Smooth muscle cell (in vitro differentiated cells): ENCODE measurements around the gene EIF1B. TPM values are rescaled to one million over a fixed set of nuclear protein-coding genes. Genes with fewer than 3 reads are reported as not detected.

Experiments
- DNase-seq: peaks from one replicate; lab custom pipeline; 2025; ENCODE audit not compliant: unreplicated experiment; lab: John Stamatoyannopoulos, UW
- H2AFZ ChIP-seq: fragments of 200-600 bp; sonication (generic); 2 replicates; pipeline ENCODE4 v1.6.0; 2016; ENCODE audit warnings: antibody characterized with exemption, low read depth, mild to moderate bottlenecking
- H3F3A ChIP-seq: fragments of 200-600 bp; sonication (generic); 2 replicates; pipeline ENCODE4 v1.6.0; 2017; ENCODE audit warnings: antibody characterized with exemption, low read depth
- H3K27ac ChIP-seq: fragments of 200-600 bp; sonication (generic); 2 replicates; pipeline ENCODE4 v1.5.1; 2016; ENCODE audit warnings: low read depth, mild to moderate bottlenecking
- H3K27me3 ChIP-seq: fragments of 200-600 bp; sonication (generic); 2 replicates; pipeline ENCODE4 v1.6.1; 2016; ENCODE audit warnings: low read depth, mild to moderate bottlenecking
- H3K36me3 ChIP-seq: fragments of 200-600 bp; sonication (generic); 2 replicates; pipeline ENCODE4 v1.5.1; 2016; ENCODE audit warnings: low read depth
- H3K4me1 ChIP-seq: fragments of 200-600 bp; sonication (generic); 2 replicates; pipeline ENCODE4 v1.5.1; 2016; ENCODE audit warnings: low read depth
- H3K4me2 ChIP-seq: fragments of 200-600 bp; sonication (generic); 2 replicates; pipeline ENCODE4 v1.6.0; 2016; ENCODE audit warnings: mild to moderate bottlenecking
- H3K4me3 ChIP-seq: fragments of 200-600 bp; sonication (generic); 2 replicates; pipeline ENCODE4 v1.5.1; 2016; ENCODE audit warnings: mild to moderate bottlenecking
- H3K79me2 ChIP-seq: fragments of 200-600 bp; sonication (generic); 2 replicates; pipeline ENCODE4 v1.6.0; 2016; ENCODE audit warnings: low read depth, mild to moderate bottlenecking
- H3K9ac ChIP-seq: fragments of 200-600 bp; sonication (generic); 2 replicates; pipeline ENCODE4 v1.6.0; 2016; ENCODE audit warnings: low read depth
- H3K9me3 ChIP-seq: fragments of 200-600 bp; sonication (generic); replicated peaks from 2 replicates; pipeline ENCODE4 v1.5.1; 2016; ENCODE audit warnings: low read depth
- H4K20me1 ChIP-seq: fragments of 200-600 bp; sonication (generic); 2 replicates; pipeline ENCODE4 v1.6.0; 2016; ENCODE audit warnings: low read depth
- CTCF ChIP-seq: fragments of 200-600 bp; sonication (generic); IDR thresholded peaks from 2 replicates; pipeline ENCODE4 v1.5.1; 2017; ENCODE audit warnings: borderline replicate concordance, mild to moderate bottlenecking, antibody characterized with exemption; ENCODE audit not compliant: insufficient read depth, poor library complexity, severe bottlenecking
- WGBS: methylation state at CpG from one replicate; pipeline ENCODE4 v1.1.7; 2016; ENCODE audit warnings: low lambda C conversion rate; 5-methylcytosine and 5-hydroxymethylcytosine counted together
- polyA plus RNA-seq: library from polyadenylated mRNA; unstranded; fragments of >200 nt; fragmentation: Nextera tagmentation; extraction: Ambion mirVana; gene quantifications from 2 replicates; pipeline ENCODE4 v1.2.1, GENCODE V29; 2016
- total RNA-seq: library from RNA; depleted of rRNA; stranded (reverse); fragments of >200 nt; gene quantifications from 2 replicates; pipeline ENCODE4 v1.2.3, GENCODE V29; 2014

The EIF1B gene
- total and polyA plus RNA-seq, 2 experiments from 2014 or later, result 46.8 to 87.7 TPM

- Histone ChIP-seq H3K9me3 (no peaks in the 10 kb centered on the region), H3F3A (no peaks in the 10 kb centered on the region), H4K20me1 (no peaks in the 10 kb centered on the region), H3K4me2 (no peak overlapping the region), H3K4me3 (no peak overlapping the region), H3K79me2 (no peaks in the 10 kb centered on the region), H3K9ac (no peak overlapping the region), H2AFZ (no peak overlapping the region), H3K4me1 (no peaks in the 10 kb centered on the region), H3K36me3 (no peaks in the 10 kb centered on the region), H3K27me3 (no peaks in the 10 kb centered on the region), H3K27ac (no peak overlapping the region)
- TF ChIP-seq CTCF, result no peak
- no peak for DNase-seq
- WGBS, result 95% methylated on average over 1 of the region's 1 CpG
Measured at GRCh38 chr3:40339871-40340270, 30.4 kb downstream of the EIF1B start.

- Histone ChIP-seq H3K4me3 (no peak overlapping the region), H3K9me3 (no peaks in the 10 kb centered on the region)
- 70% methylated on average over 1 of the region's 1 CpG for WGBS
Measured at GRCh38 chr3:40340541-40341170, 31.1 kb downstream of the EIF1B start.

GRCh38 chr3:40341671-40342070 is 32.2 kb downstream of the EIF1B start:
- no peak for TF ChIP-seq CTCF
- H2AFZ ChIP-seq, result no peak overlapping the region
- H3K9ac ChIP-seq, result no peak overlapping the region
- no peaks in the 10 kb centered on the region for H3K36me3 ChIP-seq
- H3K27ac ChIP-seq, result no peak overlapping the region
- no peaks in the 10 kb centered on the region for H3K27me3 ChIP-seq
- no peaks in the 10 kb centered on the region for H3K9me3 ChIP-seq
- no peak overlapping the region for H3K4me2 ChIP-seq
- DNase-seq, result no peak
- no peaks in the 10 kb centered on the region for H4K20me1 ChIP-seq
- H3K79me2 ChIP-seq, result no peaks in the 10 kb centered on the region
- H3K4me1 ChIP-seq, result no peaks in the 10 kb centered on the region
- H3F3A ChIP-seq, result no peaks in the 10 kb centered on the region
- no peak overlapping the region for H3K4me3 ChIP-seq

More at GRCh38 chr3:40340541-40341170, 31.1 kb downstream of the EIF1B start:
- Histone ChIP-seq H3K9ac (no peak overlapping the region), H3K79me2 (no peaks in the 10 kb centered on the region), H3K36me3 (no peaks in the 10 kb centered on the region), H3K27ac (no peak overlapping the region), H3K4me1 (no peaks in the 10 kb centered on the region), H4K20me1 (no peaks in the 10 kb centered on the region), H3K4me2 (no peak overlapping the region), H3F3A (no peaks in the 10 kb centered on the region), H3K27me3 (no peaks in the 10 kb centered on the region), H2AFZ (no peak overlapping the region)
- DNase-seq, result no peak
- no peak for TF ChIP-seq CTCF

GRCh38 chr3:40350529-40350928 is 41.0 kb downstream of the EIF1B start:
- H3K9ac ChIP-seq, result no peak overlapping the region
- no peaks in the 10 kb centered on the region for H4K20me1 ChIP-seq
- no peak overlapping the region for H3K4me2 ChIP-seq
- H3K4me1 ChIP-seq, result no peaks in the 10 kb centered on the region
- no peaks in the 10 kb centered on the region for H3K36me3 ChIP-seq
- no peak for DNase-seq
- H3K9me3 ChIP-seq, result no peaks in the 10 kb centered on the region
- H3K79me2 ChIP-seq, result no peaks in the 10 kb centered on the region
- TF ChIP-seq CTCF, result no peak
- no peak overlapping the region for H3K27ac ChIP-seq
- no peaks in the 10 kb centered on the region for H3K27me3 ChIP-seq
- H3K4me3 ChIP-seq, result no peak overlapping the region
- no peak overlapping the region for H2AFZ ChIP-seq
- H3F3A ChIP-seq, result no peaks in the 10 kb centered on the region
